Fibroblast of skin of scalp (primary cell): ENCODE results near the gene RUFY2.
"Not testable (repeated sequence)": the region's sequence is repeated elsewhere in the genome, so short reads cannot be mapped to it uniquely, and the experiment has no call there.

Experiments
- DNase-seq: peaks from one replicate; pipeline ENCODE4 v3.0.0-alpha.2; 2013

The RUFY2 gene

DNA sequence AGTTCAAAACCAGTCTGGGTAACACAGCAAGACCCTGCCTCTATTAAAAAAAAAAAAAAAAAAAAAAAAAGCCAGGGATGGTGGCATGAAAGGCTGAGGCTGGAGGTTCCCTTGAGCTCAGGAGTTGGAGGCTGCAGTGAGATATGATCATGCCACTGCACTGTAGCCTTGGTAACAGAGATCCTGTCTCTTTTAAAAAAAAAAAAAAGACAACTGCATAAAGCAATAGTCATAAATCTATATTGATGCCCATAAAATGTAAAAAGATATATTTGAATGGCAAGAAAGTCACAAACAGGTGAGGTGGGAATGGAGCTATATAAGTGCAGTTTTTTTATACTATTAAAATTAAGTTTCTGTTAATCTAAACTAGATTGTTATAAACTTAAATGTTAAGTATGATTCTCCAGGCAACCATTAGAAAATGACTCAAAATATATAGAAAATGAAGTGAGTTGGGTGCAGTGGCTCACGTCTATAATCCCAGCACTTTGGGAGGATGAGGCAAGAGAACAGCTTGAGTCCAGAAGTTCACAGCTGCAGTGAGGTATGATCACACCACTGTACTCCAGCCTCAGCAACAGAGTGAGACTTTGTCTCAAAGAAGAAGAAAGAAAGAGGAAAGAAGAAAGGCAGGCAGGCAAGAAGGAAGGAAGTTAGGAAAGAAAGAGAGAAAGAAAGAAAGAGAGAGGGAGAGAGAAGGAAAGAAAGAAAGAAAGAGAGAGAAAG is 88.6 kb downstream of the RUFY2 start:
- DNase-seq = no peak

DNA sequence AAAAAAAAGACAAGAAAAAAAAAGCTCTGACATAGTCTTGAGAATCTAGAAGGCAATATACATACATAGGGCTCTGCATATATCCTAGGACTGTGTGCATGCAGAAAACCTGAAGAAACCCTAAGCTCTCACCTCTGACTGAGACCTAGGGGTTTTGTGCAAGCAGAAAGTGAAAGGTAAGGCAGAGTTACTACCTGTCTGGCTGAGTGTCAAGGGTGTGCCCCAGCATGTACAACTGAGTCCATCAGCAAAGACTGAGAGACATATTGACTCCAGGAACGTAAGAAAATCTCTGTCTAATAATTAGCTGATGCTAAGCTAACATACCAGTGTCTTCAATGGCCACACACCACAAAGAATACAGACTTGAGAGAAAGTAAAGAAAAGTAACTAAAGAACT is 91.5 kb downstream of the RUFY2 start:
- no peak for DNase-seq

DNA sequence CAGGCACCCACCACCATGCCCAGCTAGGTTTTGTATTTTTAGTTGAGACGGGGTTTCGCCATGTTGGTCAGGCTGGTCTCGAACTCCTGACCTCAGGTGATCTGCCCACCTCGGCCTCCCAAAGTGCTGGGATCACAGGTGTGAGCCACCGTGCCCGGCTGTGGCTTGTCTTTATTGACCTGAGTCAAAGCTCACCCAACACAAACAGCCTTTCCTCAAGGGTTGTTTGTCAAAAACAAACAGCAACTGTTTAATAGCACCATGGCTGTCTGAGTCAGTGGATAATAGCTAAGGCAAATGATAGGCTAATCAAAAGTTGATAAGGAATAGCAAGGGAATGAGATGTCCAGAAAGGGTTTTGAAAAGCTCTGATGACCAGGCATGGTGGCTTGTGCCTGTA is 92.1 kb downstream of the RUFY2 start:
- not testable (repeated sequence) for DNase-seq

DNA sequence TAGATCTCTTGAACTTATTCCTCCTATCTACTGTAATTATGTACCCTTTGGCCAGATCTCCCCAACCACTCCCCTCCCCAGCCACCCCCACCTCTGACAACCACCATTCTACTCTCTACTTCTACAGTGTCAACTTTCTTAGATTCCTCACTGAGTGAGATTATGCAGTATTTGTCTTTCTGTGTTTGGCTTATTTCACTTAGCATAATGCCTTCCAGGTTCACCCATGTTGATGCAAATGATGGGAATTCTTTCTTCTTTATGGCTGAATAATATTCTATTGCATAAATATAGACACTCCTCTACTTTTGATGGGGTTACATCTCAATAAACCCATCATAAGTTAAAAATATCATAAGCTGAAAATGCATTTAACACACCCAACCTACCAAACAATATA is 96.5 kb downstream of the RUFY2 start:
- no peak for DNase-seq

DNA sequence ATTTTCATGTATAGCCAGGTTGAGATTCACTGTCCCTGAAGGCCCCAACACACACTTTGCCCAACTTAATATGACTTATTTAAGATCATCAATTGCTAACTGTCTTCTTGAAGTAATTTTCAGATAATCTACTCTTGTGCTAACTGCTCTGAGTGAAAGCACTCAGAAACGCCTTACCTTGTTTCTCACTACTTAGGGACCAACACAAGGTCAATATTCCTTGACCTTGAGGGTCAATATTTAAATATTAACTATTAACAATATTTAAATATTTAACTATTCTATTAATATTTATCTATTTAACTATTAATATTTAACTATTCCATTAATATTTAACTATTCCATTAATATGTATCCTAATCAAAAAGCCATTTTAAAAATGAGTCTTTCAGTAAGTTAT is 101.2 kb downstream of the RUFY2 start:
- DNase-seq = no peak

DNA sequence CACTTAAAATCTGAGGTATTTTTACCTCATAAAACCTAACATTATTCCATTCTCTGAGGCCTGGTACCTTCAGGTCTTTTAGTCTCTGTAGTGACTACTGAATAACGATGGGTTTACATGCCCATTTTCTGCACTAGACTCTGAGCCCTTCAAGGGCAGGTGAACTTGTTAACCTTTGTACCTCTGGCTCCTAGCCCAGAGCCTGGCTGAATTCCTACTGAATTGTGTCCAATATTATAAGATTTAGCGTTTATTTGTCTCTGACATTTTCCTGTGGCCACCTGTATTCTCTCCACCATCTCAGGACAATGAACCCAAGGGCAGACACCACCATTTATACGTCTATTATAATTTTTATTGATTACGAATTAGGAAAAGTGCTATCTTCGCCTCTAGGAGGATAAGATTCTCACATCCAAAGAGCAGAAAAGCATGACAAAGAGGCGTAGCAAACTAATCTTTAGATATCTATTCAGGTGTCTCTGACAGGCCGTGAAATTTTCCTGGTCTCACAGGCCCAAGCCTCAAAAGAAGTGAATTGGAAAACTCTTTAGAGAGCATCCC is 103.1 kb downstream of the RUFY2 start:
- DNase-seq = no peak

DNA sequence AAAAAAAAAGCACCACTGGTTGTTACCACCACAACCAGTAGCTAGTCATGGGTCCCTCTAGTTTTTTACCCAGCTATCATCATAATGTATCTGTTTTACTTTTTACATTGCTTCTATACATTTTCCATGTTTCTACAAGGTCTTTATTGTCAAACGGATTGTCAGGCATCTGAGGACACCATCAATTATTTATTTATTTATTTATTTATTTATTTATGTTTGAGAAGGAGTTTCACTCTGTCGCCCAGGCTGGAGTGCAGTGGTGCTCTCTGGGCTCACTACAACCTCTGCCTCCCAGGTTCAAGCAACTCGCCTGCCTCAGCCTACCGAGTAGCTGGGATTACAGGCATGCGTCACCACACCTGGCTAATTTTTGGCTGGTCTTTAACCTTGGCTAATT is 104.2 kb downstream of the RUFY2 start:
- no peak for DNase-seq

DNA sequence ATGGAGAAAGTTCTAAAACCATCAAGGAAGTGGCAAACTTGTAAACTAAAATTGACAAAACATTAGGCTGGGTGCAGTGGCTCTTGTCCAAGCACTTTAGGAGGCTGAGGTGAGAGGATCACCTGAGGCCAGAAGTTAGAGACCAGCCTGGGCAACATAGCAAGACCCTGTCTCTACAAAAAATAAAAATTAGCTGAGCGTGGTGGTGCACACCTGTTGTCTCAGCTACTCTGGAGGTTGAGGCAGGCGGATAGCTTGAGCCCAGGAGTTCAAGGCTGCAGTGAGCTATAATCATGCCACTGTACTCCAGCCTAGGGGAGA is 104.6 kb downstream of the RUFY2 start:
- no peak for DNase-seq

DNA sequence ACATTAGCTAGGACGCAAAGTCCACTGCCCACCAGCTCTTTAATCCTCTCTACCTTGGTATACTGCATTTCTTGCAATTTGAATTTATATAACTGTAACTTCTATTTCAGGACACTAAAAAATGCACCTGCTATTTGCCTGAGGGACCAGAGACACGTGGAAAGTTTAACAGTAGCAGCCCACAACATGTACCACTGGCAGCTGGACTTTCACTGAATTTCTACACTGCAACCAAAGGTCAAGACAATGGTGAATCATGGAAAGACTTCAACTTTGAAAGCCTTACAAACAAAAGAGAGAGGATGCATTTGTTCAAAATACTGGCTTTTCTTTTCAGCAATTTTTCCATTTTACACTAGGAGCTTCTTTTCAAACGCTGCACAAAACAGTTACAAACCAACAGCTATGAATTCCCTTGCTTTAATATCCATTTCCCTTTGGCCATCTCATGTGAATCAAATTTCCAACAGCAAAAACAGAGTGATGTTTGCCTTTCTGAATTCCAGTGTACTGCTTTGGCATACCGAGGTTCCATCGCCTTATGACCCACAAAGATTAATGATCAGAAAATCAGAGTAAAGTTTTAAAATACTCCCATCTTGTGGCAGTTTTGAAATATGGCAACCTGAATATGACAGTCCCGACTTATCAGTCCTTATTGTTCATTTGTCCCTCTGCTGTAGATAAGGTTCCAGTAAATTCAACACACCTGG is 105.1 kb downstream of the RUFY2 start:
- DNase-seq = peak; percentile 66

DNA sequence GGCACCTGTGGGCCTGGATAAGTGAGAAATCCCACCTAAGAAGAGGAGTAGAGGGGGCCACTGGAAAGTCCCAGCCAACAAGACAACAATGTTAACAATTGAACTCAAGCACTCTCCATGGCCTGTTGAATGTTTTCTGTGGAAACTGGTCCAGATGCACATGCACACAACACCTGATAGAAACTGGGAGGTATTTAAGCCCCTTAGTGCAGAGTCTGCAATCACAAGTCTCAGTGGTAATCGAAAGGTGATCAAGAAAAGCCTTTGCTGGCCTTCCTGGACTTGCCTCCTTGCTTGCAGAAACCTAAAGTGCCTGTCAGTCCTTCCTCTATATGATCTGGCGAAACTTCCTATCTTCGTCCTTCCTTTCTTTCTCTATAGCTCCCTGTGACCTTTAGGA is 105.8 kb downstream of the RUFY2 start:
- no peak for DNase-seq

DNA sequence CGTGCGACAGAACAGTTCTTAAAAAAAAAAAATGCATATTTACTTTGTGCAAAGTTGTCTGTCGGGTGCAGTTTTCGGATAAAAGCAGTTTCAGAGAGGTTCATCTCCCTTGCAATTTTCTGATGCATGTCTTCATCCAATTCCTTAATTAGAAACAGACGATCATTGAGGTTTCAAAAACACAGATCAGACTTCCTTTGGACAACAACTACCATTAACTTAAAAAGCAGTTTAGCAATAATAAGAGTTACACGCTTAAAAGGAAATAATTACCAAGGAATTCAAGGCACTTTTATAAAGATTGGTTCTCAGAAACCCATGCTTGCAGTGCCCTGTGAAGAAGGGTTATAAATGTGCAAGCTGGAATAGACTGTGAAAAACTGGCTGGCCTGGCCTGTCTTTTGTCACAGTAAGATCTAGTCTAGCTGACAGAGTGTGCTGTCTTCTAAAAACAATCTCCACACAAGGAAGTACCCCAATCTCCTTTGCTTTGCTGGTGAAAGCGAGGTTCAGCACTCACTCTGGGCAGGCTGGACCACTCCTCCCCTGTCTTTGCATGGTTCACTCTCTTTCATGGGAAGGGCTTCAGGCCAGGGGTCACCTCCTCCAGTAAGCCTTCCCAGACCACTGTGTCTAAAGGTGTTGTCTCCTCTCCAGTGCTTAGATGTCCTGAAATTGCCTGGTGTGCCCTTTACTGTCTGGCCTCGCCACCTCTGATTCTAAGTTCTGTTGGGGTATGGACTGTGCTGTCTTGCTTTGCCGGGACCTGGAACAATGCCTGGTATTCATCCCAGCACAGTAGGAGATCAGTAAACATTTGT is 110.0 kb downstream of the RUFY2 start:
- DNase-seq = peak; percentile 46
